Hematopoietic multipotent progenitor cell (in vitro differentiated cells): ENCODE results near the gene EXOSC2. TPM values are rescaled to one million over a fixed set of nuclear protein-coding genes. Genes with fewer than 3 reads are reported as not detected.
"Not testable (repeated sequence)": the region's sequence is repeated elsewhere in the genome, so short reads cannot be mapped to it uniquely, and the experiment has no call there.

ENCODE experiments used
- DNase-seq, 3 donors: peaks; one replicate each; pipeline ENCODE4 v3.0.0-alpha.2; 2011 to 2015; ENCODE audit warnings: low read depth in 2 of 3, low spot score in 2 of 3
- total RNA-seq: library from RNA; depleted of rRNA; stranded (reverse); fragments of >200 nt; gene quantifications from one replicate; pipeline ENCODE4 v1.2.3, GENCODE V29; 2012

EXOSC2 gene
- total RNA-seq, 1 donor = 33.4 TPM

GRCh38 chr9:130666393-130667119 is 27.0 kb upstream of the EXOSC2 start:
- DNase-seq = no peak

- DNase-seq = no peak
Measured at GRCh38 chr9:130667120-130667435, 26.5 kb upstream of the EXOSC2 start.

DNA sequence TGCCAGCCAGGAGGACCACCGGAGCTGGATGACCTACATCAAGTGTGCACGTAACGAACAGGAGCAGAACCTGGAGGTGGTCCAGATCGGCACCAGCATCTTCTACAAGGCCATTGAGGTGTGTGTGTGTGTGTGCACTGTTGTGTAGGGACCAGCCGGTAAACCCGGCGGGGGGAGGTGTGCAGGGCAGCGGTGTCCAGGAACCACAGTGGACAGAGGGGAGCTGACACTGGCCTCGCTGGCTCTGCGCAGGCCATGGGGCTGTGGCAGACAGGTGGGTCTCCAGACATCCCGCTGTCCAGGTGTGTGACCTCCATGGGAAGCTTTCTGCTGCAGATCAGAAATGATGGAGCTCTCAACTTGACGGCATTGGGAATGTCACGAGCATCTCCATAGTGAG is 25.4 kb upstream of the EXOSC2 start:
- no peak for DNase-seq

- no peak for DNase-seq
Measured at GRCh38 chr9:130668659-130669058, 24.9 kb upstream of the EXOSC2 start.

GRCh38 chr9:130669965-130670364 is 23.6 kb upstream of the EXOSC2 start:
- no peak for DNase-seq

DNA sequence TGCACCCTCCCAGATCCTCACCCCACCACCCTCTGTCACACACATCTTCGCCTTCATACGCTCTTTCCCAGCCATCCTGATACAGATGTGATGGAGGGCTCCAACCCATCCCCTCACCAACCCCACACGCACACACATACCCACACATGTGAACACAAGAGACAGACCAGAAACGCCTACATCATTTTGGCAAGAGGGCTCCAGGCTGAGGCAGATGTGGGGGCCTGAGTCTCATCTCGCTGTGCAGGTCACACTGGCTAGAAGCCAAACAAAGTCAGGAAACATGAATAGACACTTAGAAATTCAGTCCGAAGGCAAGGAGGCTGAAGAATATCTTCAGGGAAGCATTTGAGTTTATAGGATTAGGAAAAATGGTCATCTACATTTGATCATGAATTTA is 22.9 kb upstream of the EXOSC2 start:
- DNase-seq = no peak

- no peak for DNase-seq
Measured at GRCh38 chr9:130672466-130672865, 21.1 kb upstream of the EXOSC2 start.

DNA sequence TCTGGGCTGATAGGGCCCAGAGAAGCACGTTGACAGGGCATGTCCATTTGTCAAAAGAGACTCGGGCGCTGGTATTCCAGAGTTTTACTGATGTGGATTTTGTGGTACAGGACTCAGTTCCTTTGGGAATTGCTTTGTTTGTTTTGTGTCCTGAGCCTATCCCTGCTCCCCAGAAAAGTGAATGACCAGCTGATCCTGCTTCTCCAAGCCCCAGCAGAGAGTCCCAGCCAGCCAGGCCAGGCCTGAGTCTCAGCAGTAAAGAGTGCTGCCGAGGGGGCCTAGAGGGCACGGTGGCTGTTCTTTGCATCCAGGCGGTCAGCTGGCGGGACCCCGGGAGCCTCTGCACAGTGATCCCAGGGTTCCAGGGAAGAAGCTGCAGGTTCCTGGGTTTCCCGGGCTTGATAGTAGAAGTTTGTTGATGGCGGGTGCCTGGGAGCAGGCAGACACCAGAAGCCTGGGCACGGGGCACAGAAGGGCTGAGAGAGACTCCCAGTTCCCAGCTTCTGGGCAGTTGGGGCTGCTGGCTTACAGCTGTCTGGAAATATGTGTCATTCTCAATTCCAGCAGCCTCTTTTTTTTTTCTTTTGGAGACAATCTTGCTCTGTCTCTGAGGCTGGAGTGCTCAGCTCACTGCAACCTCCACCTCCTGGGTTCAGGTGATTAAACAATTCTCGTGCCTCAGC is 20.5 kb upstream of the EXOSC2 start:
- no peak for DNase-seq

- no peak for DNase-seq
Measured at GRCh38 chr9:130675396-130675795, 18.2 kb upstream of the EXOSC2 start.

DNA sequence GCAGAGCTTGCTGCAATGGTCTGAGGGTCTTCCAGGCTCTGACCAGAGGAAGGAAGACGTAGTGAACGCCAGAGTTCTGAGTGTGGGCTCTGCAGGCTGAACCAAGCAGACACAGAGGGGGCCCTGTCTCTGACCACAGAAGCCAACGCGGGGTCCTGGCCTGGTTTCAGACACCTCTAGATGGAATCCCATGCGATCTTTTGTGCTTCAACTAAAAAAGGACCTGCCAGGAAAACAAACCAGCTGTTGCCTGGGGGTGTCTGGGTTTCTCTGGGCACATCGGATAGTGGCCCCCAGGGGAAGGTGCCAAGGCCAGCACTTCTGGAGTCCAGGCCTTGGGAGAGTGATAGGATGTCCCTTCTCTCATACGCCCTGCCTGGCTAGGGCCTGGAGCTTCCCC is 16.3 kb upstream of the EXOSC2 start:
- no peak for DNase-seq

DNA sequence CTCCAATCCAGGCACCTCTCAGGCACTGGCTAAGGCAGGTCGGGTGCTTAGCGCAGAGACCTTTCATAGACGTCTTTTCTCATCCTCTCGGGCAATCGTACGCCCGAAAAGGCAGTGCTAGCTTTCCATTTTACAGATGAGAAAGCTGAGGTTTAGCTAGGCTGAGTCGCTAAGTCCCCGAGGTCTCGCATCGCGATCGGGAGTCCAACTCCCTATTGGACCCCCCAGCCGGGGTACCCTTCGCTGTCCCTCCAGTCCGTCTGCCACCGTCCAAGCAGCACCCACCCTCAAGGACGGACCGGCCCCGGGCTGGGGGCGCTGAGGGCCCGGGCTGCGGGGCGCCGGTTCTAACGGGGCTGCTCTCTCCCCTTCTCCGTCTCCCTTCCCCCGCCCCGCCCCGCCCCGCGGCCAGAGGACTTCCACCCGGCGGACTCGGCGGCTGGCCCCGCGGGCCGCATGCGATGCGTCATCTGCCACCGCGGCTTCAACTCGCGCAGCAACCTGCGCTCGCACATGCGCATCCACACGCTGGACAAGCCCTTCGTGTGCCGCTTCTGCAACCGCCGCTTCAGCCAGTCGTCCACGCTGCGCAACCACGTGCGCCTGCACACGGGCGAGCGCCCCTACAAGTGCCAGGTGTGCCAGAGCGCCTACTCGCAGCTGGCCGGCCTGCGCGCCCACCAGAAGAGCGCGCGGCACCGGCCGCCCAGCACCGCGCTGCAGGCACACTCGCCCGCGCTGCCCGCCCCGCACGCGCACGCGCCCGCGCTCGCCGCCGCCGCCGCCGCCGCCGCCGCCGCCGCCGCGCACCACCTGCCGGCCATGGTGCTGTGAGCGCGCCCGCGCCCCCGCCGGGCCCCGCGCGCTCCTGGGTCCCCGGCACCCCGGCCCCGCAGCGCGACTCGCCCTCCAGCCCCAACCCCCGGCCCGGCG is 12.5 kb upstream of the EXOSC2 start:
- peak in 2 of 3 donors; percentile 67 to 78 for DNase-seq

DNA sequence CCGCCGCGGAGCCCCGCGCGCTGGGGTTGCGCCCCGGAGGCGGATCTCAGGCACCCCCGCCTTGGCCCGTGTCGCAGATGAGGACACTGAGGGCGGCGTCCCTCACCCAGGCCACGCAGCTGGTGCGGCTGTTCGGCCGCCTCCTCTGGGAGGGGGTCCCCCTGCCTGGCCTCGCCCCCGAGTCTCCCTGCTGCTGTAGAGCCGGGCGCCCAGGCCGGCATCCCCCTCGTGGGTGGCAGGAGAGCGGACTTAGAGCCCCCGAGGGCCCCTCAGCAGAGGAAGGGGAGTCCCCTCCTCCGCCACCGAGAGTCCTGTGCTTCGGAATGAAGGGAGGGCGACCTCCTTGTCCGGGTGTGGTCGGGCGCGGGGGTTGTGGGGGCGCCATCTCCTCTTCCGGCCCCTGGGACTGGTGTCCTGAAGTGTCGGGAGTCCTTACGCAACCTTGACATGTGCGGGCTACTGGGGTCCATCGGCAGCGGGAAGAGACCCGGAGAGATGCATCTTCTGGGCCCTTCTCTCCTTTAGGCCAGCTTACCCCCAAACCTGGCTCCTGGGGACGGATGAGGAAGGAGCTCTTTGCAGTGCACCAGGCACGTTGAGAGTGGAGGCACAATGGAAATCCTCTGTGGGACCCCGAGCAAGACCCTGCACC is 11.7 kb upstream of the EXOSC2 start:
- no peak for DNase-seq

GRCh38 chr9:130682421-130683121 is 11.0 kb upstream of the EXOSC2 start:
- peak in 1 of 3 donors; percentile 54 for DNase-seq

DNA sequence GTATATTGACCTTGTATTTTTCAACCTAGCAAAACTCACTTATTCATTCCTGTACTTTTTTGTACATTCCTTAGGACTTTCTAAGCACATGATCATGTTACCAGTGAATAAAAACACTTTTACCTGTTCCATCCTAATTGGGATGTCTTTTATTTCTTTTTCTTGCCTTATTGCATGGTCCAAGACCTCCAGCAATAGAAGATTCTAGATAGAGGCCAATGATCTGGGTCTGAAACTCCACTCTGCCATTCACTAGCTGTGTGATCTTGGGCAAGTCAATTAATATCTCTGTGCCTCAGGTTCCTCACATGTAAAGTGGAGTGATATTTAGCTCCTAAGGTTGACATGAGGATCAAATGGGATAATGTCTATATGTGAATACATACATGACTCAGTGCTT is 8.5 kb upstream of the EXOSC2 start:
- no peak for DNase-seq

DNA sequence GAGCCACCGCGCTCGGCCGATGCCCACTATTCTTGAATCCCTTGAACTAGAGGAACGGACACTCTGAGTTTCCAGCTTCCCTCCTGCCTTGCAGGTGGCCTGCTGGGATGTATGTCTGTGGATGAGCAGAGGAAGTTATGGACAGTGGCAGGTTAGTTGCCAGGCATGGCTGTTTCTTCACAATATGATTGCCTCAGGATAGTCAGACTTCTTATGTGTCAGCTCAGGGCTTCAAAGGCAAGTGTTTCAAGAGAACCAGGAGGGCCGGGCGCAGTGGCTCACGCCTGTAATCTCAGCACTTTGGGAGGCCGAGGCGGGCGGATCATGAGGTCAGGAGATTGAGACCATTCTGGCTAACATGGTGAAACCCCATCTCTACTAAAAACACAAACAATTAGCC is 7.6 kb upstream of the EXOSC2 start:
- DNase-seq = not testable (repeated sequence)

DNA sequence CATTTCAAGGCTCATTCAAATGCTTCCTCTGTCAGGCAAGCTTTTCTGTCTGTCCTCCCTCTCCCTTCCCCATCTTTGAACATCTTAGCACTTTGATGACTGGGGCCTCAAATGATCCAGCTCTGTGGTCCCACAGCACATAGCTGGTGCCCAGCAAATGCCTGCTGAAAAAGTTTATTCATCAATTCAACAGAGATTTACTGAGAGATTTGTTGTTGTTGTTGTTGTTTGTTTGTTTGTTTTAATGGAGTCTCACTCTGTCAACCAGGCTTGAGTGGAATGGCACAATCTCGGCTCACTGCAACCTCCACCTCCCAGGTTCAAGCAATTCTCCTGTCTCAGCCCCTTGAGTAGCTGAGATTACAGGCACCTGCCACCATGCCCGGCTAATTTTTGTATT is 6.0 kb upstream of the EXOSC2 start:
- DNase-seq = no peak

GRCh38 chr9:130688072-130688471 is 5.5 kb upstream of the EXOSC2 start:
- DNase-seq = no peak

GRCh38 chr9:130689572-130689936 is 4.0 kb upstream of the EXOSC2 start:
- DNase-seq = no peak

DNA sequence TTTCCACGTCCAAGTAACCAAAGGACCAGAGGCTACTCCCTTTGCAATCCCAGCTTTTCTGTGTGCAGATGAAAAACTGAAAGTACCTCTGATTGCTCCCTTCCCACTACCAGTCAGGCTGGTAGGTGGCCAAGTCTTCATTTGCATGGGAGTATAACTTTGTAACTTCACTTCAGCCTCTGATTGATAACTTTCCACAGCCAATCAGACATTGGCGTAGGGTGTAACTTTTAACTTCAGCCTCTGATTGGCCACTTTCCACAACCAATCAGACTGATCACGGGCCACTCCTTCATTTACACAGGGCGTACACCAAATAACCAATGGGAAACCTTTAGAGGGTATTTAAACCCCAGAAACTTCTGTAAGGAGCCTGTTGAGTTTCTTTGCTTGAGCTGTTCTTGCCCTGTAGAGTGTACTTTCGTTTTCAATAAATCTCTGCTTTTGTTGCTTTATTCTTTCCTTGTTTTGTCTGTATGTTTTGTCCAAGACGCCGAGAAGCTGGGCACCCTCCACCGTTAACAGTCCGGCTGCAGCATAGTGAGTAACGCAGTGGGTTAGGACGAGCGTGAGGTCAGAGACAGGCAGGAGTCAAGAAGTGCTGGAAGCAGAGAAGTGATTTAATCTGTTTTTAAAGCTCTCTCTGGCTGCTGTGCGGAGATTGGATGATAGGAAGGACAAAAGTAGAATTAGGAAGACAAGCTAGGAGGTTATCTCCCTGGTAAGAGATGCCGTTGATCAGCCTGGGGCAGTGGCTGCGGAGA is 3.5 kb upstream of the EXOSC2 start:
- DNase-seq = peak in 1 of 3 donors; percentile 31

GRCh38 chr9:130692321-130692720 is 1.3 kb upstream of the EXOSC2 start:
- DNase-seq = peak in 2 of 3 donors; percentile 23 to 33
